DMS79 treated with DMSO at 0.1 percent for 48 hours (cell line): ENCODE results near the gene FOXP4.

Source experiments
- DNase-seq: peaks from one replicate; lab custom pipeline; 2025; lab: John Stamatoyannopoulos, UW

Gene FOXP4

DNA sequence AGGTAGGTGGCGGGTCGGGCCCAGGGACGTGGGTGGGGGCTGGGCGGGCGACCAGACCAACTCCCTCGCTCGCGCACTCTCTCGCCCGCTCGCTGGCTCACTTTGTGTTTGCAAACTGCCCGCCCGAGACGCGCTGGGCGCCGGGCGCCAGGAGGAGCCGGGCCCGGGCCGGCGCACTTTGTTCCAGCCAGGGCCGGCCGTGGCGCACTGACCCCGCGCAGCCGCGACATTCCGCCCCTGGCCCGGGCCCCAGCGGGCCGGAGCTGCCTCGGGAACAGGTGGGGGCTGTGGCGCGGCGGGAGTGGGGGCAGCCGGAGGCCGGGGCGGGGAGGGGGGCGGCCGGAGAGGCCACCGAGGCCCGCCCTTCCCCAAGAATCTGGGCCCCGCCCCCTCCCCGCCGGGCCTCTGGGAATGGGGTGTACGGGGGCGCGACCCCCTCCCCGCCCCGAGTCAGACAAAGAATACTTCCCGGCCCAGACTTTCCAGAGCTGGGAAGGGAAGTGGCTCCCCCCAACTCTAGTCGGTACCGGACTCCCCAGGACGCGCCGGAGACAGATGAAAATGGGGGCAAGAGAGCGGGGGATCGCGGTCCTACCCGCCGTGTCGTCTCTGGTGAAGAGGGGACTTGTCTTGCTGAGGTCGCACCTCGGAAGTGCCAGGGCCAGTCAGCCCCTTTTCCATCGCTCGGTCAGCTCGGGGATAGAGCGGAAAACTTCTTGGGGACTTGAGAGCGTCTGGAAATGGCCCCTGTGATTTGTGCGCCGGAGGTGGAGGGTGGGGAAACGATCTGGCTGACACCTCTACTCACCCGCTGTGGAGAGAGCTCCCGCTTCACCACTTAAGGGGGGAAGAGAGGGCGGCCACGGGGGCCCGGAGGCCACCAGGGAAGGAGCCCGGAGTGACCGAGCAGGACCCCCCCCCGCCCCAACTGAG lies 951 bp downstream of the FOXP4 start:
- DNase-seq, result peak; percentile 39

DNA sequence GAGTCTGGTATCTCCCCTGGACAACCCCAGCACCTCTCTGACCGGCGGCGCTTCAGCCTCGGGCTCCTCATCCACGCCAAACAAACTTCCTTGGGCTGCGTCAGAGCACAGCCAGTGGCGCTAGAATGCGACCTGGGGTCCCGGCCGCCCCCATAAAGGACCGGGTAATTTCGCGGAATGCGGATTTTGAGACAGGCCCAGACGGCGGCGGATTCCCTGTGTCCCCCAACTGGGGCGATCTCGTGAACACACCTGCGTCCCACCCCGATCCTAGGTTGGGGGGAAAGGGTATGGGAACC lies 1.6 kb downstream of the FOXP4 start:
- DNase-seq, result no peak

DNA sequence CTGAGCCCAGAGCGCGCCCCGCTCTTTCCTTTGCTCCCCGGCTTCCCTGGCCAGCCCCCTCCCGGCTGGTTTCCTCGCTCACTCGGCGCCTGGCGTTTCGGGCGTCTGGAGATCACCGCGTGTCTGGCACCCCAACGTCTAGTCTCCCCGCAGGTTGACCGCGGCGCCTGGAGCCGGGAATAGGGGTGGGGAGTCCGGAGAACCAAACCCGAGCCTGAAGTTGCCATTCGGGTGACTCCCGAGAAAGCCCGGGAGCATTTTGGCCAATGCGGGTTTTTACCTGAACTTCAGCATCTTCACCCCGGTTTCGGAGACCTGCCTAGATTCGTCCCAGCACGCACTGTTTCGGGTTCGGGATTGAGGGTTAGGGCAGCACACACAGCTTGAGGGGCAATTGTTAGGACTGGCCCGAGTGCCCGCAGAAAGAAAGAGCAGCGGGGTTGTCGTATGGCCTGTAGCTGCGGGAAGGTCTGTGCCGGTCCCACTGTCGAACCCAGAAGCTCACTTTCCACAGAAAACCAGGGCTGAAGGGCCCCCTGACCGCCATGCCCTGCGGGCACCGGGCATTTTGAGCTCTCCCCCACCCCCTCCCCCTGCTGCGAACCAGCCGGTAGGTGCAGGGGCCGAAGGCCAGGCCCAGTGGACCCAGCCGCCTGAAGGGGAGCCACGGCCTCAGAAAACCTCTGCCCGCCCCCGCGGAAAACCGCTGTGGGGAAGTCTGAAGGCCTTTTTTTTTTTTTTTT lies 2.1 kb downstream of the FOXP4 start:
- no peak for DNase-seq

DNA sequence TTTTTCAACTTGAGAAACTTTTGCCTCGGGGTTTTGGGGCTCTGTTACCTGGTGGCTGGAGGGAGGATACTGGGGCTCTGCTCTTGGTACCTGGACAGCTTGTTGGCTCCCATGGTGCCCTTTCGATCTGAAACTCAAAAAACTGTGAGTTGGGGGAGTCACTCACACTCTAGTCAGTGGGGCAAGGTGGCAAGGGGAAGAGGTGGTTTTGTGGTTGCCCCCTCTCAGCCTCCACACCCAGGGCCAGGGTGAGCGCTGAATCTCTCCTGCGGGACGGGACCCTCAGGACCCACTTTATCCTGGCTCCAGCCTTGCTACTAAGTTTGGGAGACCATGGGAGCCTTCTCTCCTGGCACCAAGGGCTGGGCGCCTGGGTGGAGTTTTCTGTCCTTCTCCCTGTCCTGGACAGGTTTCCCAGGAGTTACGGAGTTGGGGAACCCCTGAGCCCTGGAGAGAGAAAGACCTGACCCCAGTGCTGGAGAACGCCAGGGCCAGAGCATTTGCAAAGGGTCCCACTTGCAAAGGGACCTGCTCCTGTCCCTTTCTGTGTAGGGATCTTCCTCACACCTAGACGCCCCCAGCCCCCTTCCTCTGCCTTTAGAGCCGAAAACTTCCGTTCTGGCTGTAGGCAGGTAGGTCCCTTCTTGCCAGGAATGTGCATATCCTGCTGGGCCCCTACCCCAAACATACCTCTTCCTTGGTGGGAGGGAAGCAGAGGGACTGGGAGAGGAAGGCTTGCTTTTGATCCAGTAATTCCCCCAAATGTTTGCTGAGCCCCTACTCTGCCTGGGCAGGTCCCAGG lies 2.9 kb downstream of the FOXP4 start:
- no peak for DNase-seq

DNA sequence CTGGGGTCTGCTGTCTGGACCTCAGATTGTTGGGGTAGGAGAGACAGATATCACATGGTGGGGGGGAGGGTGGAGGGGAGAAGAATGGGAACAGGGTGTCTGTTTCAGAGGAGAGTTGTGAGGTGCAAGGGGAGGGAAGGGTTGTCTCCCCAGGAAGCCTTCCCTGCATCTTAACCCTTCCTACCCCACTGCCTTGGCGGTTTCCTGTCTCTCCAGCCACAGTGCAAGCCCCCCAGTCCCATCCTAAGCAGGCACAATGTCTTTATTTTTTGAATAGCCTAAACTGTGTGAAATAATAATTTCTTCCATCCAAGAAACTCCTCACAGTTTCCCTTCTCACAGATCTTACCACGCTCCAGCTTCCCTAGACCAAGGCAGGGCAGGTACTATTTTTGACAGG lies 3.5 kb downstream of the FOXP4 start:
- no peak for DNase-seq

DNA sequence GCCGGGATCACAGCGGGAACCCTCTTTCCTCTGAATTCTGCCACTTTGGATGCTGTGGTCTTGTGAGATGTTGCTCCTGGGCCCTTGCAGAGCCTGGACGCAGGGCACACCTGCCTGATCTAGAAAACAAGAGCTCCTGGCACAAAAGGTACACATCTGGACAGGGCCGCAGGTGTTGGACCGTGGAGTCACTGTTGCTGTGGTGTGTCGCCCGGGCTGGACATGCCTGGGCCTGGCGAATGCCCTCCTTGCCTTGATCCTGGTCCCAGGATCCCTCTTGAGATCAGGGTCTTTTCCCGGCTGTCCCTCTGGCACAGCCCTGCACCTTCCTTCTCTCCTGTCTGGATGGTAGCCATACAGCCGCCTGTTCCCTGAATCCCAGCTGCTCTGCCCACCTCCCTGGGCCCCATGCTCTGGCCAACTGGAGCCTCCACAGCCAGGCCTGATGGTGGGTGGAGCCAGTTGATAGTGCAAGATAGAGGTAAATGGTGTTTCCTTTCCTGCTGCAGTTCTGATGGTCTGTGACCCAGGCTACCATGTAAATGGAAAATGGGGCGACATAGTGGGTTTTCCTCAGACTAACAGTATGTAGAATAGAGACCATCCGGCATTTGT lies 5.0 kb downstream of the FOXP4 start:
- peak; percentile 80 for DNase-seq

DNA sequence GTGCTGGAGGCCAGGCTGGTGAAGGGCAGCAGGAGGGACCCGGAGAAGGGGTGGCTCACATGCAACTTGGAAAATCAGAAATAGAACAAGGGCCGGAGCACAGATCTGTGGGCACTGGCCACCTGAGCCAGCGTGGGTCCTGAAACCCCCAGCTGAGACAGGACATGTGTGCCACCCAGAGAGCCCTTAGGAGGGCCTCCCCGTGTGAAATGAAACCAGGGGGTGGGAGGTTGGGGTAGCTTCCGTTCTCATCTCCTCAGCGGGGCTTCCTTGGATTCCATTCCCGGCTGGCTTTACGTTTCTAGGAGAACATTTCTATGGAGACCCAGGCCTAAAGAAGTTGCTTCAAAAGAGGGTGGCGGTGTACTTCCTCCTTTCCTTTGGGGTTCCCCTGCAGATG lies 5.7 kb downstream of the FOXP4 start:
- DNase-seq, result no peak

DNA sequence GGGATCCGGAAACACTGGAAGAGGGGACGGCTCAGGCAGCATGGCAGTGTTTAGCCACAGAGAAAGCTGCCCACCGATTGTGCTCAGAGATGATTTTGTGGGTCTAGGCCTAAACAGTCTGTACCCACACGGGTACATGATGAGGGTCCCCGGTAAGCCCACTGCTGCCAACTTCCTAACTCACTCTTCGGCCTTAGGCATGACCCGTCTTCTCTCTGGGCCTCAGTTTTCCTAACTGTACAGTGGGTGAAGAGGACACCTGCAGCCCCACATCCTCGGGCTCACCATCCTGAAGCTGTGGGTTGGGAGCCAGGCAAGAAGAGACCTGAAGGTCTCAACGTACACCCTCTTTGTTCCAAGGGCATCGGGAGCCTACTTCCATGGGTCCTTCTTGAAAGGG lies 6.5 kb downstream of the FOXP4 start:
- no peak for DNase-seq

DNA sequence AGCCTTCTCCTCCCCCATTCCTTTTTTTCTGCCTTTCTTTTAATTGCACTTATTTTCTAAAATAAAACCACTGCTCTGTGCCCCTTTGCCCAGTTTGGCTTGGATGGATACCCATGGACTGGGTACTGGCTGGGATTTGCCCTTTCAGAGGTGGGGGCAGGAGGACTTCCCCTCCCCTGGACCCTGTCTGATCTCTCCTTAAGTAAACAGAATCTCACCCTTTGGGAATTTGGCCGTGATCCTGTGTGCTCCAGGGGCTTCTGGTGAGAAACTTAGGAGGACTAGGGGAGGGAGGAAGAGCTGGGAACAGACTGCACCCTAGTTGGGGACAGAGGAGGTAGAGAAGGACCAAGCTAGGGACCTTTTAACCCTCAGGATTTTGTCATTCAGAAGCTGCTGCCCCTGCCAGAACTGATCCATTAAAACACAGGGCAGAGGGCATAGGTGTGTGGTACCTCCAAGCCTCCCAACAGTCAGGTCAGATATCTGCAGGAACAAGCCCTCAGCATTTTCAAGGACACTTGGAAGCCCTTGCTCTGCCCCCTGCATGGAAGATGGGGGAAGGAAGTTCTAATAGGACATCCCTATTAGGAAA lies 7.3 kb downstream of the FOXP4 start:
- no peak for DNase-seq

DNA sequence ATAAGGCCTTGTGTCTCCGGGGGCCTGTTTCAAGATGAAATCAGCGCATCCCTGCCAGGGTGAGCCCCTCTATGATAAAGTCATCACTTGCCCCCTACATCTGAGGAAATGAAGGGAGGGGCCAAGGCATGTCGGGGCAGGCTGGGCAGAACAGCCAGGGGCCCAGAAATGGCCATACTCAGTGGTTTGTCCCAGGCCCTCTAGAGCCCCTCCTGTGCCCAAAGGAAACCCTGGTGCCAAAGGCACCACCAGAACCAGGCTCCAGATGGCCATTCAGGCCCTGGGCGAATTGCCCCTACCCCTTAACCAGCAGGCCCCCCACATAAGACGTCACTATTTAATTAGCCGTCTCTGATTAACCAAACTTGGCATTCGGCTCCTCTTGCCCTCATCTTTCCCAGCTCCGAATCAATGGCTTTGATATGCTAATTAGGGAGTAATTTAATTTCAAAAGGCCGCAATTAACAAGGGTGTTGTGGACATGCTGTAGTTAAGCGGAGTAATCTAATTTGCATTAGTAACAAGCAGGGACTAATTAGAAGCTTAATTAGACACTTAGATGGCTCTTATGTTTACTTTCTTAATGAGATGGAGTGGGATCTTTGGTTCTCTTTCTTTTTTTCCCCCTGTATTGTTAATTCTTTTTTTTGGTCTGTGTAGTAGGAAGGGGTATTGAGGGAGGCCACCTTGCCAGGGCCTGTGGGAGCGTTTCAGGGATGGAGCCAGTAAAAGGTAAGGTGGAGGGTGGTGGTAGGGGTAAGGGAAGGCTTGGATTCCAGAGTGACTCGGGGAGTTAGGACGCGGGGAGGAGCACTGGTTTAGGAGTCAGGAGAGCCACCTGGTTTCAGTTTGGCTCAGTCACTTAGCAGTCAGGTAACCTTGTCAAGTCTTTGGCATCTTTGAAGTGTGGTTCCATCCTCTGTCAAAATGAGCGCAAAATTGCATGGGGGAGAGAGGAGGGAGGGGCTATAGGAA lies 9.4 kb downstream of the FOXP4 start:
- DNase-seq, result no peak

DNA sequence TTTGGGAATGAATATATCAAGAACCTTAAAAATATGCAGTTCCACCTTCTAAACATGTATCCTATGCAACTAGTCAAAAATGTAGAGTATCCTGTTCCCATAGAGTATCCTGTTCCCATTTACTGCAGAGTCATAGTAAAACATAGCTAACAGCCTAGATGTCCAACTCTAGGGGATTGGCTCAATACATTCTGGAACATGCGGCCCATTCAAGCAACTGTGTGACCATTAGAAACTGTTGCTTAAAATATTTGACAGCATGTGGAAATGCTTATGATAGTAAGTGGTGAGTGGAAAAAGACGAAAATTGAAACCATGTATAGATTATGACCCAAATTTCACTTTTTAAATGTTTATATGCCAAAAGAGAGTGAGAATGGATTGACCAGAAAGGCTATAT lies 11.2 kb downstream of the FOXP4 start:
- DNase-seq, result no peak

DNA sequence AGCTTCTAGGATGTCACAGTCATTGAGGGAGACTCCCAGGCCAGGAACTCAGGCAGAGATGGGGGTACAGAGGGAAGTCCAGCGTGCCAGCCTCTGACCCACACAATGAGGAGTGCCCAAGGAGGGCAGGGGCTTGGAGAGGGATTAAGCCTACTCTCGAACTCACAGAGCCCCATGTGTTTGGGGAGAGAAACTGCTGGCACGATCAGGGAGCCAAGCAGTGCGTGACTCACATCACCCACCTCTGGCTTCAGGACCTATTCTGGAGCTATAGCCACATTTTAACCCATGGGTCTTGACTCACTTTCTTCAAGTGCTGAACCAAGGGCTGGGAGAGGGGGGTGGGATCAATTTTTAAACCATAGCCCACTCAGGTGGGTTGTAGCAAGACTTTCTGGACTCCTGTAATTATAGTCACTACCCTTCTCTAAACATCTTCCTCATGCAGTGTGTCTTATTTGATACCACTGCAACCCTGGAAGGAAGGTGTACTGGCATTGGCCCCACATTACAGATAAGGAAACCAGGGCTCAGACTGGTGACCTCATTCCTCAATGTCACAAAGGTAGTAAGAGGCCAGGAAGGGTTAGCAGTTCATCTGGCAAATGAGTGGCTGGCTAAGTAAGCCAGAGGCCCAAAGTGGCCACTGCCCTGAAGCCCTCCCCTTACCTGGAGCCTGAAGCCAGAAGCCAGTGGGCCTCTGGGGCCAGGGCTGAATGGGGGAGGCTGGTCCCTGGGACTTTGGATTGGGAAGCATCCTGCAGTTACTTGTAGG lies 12.0 kb downstream of the FOXP4 start:
- no peak for DNase-seq

DNA sequence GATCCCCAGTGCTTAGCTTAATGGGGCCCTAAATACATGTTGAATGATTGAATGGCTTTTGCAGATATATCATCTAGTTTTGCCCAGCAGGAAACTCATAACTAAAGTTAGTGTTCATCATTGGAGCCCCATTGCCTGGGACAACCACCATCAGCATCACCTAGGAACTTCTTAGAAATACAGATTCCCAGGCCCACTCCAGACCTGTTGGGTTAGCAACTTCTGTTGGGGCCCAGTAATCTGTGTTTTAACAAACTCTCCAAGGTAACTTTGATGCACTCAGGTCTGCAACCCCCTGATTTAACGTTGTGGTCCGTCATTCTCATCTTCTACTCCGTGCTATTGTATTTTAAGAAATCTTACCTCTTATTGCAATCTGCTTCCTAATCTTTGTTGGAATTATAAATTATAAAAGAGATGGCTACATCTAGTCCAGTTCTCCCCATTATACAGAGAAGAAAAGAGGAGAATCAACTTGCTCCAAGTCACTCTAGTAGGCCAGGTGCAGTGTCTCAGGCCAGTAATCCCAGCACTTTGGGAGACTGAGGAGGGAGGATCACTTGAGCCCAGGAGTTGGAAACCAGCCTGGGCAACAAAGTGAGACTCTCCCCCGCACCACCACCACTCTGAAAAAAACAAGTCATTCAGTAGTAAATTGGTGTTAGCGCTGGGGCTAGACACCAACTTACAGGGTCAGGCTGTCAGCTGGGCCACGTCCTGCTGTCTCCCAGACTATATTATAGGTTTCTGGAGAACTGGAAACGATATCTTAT lies 13.7 kb downstream of the FOXP4 start:
- no peak for DNase-seq

DNA sequence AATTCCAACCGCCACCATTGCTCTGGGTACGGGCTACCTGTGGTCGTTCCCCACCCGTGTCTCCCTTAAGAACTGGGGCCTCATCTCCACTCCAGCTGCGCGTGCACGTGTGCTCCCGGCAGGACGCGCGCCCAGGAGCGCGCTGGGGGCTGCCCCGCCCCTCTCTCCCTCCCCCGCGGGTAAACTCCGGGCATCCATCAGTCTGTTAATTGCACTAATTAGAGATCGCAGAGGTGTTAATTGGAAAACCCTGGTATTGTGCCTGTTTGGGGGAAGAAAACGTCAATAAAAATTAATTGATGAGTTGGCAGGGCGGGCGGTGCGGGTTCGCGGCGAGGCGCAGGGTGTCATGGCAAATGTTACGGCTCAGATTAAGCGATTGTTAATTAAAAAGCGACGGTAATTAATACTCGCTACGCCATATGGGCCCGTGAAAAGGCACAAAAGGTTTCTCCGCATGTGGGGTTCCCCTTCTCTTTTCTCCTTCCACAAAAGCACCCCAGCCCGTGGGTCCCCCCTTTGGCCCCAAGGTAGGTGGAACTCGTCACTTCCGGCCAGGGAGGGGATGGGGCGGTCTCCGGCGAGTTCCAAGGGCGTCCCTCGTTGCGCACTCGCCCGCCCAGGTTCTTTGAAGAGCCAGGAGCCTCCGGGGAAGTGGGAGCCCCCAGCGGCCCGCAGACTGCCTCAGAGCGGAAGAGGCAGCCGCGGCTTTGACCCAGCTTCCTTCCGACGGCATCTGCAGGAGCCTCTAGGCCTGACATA lies 14.4 kb downstream of the FOXP4 start:
- DNase-seq, result no peak

DNA sequence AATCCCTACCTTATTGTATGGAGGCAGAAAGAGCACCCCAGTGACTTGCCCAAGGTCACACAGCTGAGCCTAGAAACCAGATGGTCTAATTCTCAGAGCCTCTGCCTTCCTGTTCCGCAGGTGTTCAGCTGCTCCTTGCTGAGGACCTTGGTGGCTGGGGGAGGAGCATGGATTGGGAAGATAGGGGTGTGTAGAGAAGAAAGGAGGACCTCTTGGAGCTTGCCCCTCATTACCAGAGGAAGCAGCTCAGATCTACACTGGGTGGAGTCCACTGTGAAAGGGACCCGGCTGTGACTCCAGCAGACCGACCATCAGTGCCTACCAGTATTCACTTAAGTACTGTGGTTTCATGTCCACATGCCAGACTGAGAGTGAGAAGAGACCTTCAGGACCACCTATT lies 15.2 kb downstream of the FOXP4 start:
- no peak for DNase-seq

DNA sequence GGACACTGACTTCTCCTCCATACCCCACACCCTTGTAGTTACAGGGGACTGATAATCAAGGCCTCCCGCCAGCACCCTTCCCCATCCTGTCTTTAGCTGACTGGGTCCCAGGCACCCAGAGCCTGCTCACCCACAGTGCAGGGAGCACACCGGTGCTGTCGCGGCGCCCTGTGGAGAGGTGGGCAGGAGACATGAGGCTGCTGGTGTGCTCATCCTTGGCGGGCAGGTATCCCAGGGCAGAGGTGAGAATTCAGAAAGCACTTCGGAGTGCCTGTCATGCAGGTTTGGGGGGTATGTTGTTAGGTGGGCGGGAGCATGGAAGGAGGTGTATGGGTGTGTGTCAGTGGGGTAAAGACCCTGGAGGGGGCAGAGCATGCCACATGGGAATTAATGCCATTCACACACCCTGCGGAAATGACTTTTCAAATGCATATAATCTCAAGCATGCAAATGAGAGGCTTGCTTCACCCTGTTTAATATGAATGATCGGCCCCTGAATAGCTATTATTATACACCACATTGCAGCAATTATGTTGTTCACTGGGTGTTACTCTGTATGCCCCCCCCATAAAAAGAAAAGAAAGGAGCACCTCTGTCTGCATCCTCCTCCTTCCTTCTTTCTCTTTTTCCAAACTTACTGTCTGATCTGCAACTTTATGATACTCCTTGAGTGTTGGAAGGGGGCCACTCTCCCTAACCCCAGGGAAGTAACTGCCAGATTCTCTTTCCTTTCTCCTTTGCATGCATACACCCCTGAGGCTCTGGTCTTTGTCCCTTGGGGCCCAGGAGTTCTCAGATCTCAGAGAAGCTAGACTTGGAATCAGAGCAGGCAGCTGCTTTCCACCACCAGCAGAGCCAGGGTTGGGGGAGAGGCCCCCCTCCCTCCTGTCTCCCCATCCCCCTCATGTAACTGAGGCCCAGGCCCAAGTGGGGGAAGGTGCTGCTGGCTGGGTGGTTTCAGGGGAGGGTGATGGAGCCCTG lies 16.0 kb downstream of the FOXP4 start:
- DNase-seq, result no peak
